GM12878 (cell line): ENCODE results near the gene NMNAT1. TPM values are rescaled to one million over a fixed set of nuclear protein-coding genes. Genes with fewer than 3 reads are reported as not detected.

Experiments used
- CHD2 ChIP-seq: IDR thresholded peaks from 2 replicates; pipeline ENCODE4 v1.6.1; 2011; ENCODE audit warnings: low read depth, low read length, improper control_type of control experiment, borderline replicate concordance
- DPF2 ChIP-seq: fragments of 450-650 bp; IDR thresholded peaks from 2 replicates; pipeline ENCODE4 v1.6.1; 2017; ENCODE audit warnings: mild to moderate bottlenecking
- FOXK2 ChIP-seq: fragments of 450-650 bp; IDR thresholded peaks from 2 replicates; pipeline ENCODE4 v1.6.1; 2017; ENCODE audit warnings: mild to moderate bottlenecking, moderate library complexity
- MAX ChIP-seq: IDR thresholded peaks from 2 replicates; pipeline ENCODE4 v1.6.1; 2012; ENCODE audit warnings: low read depth, low read length, improper control_type of control experiment
- MEF2A ChIP-seq: IDR thresholded peaks from 2 replicates; pipeline ENCODE4 v1.6.1; 2011; ENCODE audit warnings: low read depth, mild to moderate bottlenecking, low read length, moderate library complexity; ENCODE audit not compliant: insufficient read depth
- PML ChIP-seq: IDR thresholded peaks from 2 replicates; pipeline ENCODE4 v1.6.1; 2012; ENCODE audit warnings: low read length, inconsistent platforms
- POLR2AphosphoS2 ChIP-seq: IDR thresholded peaks from 2 replicates; pipeline ENCODE4 v1.6.1; 2011; ENCODE audit warnings: low read depth, mild to moderate bottlenecking, low read length, improper control_type of control experiment, moderate library complexity
- RAD51 ChIP-seq: fragments of 450-650 bp; IDR thresholded peaks from 2 replicates; pipeline ENCODE4 v1.6.1; 2016; ENCODE audit warnings: moderate library complexity, mild to moderate bottlenecking, inconsistent platforms
- RBBP5 ChIP-seq: fragments of 200-600 bp; sonication (generic); conservative IDR thresholded peaks from 2 replicates; pipeline ENCODE4 v1.6.1; 2016
- SREBF1 ChIP-seq: IDR thresholded peaks from 2 replicates; pipeline ENCODE4 v1.6.1; 2012; ENCODE audit warnings: mild to moderate bottlenecking, low read length
- ZBED1 ChIP-seq: IDR thresholded peaks from 2 replicates; pipeline ENCODE4 v1.6.1; 2016; ENCODE audit warnings: borderline replicate concordance
- polyA plus RNA-seq, 11 experiments: library from polyadenylated mRNA; depleted of rRNA in 4 of 11; unstranded in 6 of 11; stranded (reverse) in 5 of 11; fragments of >200 nt; fragmentation: Nextera tagmentation in 4 of 11; fragmentation: Illumina TruSeq in 1 of 11; extraction: Ambion mirVana in 4 of 11; extraction: Trizol in 1 of 11; gene quantifications; 1 replicate in 1 of 11; 2 replicates in 10 of 11; pipeline versions ENCODE4 v1.2.1 to v1.2.3, GENCODE V29; 2011 to 2016; ENCODE audit warnings: inconsistent platforms in 2 of 11, missing spikeins in 2 of 11, low read depth in 1 of 11
- total RNA-seq, 4 experiments: library from RNA; depleted of rRNA in 3 of 4; stranded (reverse); fragments of >200 nt in 3 of 4; fragmentation: Illumina TruSeq in 1 of 4; extraction: Trizol in 1 of 4; gene quantifications; 2 replicates each; pipeline versions ENCODE4 v1.2.1 to v1.2.3, GENCODE V29; 2013 to 2021
- TF ChIP-seq, protein P1 (sequence below): fragments of 450-650 bp; IDR thresholded peaks from 2 replicates; pipeline ENCODE4 v1.6.1; 2016; ENCODE audit warnings: mild to moderate bottlenecking, moderate library complexity, borderline replicate concordance

The NMNAT1 gene
- total and polyA plus RNA-seq, 10 of the 15 experiments (the other 5 are each of a cell fraction or from before 2014, with no cell fraction given), result 7.2 to 16.7 (median 11.7) TPM

DNA sequence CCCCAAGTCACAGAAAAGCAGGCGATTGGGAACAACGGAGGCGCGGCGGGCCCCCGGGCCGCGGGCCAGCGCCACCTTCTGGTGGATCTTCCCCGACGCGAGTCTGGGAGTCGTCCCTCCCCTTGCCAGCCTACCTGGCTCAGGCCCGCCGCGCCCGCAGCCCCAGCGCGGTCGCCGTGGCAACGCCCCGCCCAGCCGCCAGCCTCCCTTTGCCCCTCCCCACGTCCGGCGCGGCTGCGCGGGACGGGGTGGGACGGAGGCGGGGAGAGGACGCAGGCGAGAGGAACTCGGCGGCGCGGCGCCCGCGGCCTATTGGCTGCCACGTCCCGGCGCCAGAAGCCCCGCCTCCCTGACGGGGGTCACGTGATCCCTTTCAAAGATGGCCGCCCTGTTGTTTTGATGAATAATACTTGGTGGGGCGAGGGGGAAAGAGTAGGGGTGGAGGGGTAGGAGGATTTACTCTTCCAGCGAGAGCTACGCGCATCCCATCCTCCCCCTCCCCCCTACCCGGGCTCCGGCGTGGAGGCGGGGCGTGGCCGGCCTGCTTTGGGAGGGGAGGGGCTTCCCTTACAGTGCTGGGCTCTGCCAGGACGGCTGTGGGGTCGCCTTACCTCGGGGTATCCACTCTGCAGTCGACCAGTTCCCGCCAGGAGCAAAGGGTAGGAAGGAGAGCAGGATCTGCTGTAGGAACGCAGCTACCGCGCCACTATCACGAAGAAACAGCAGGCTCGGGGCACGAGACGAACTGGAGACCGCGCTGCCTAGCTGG lies 89.5 kb downstream of the NMNAT1 start, which contains the start of gene UBE4B (continued):
- TF ChIP-seq, protein P1, sequence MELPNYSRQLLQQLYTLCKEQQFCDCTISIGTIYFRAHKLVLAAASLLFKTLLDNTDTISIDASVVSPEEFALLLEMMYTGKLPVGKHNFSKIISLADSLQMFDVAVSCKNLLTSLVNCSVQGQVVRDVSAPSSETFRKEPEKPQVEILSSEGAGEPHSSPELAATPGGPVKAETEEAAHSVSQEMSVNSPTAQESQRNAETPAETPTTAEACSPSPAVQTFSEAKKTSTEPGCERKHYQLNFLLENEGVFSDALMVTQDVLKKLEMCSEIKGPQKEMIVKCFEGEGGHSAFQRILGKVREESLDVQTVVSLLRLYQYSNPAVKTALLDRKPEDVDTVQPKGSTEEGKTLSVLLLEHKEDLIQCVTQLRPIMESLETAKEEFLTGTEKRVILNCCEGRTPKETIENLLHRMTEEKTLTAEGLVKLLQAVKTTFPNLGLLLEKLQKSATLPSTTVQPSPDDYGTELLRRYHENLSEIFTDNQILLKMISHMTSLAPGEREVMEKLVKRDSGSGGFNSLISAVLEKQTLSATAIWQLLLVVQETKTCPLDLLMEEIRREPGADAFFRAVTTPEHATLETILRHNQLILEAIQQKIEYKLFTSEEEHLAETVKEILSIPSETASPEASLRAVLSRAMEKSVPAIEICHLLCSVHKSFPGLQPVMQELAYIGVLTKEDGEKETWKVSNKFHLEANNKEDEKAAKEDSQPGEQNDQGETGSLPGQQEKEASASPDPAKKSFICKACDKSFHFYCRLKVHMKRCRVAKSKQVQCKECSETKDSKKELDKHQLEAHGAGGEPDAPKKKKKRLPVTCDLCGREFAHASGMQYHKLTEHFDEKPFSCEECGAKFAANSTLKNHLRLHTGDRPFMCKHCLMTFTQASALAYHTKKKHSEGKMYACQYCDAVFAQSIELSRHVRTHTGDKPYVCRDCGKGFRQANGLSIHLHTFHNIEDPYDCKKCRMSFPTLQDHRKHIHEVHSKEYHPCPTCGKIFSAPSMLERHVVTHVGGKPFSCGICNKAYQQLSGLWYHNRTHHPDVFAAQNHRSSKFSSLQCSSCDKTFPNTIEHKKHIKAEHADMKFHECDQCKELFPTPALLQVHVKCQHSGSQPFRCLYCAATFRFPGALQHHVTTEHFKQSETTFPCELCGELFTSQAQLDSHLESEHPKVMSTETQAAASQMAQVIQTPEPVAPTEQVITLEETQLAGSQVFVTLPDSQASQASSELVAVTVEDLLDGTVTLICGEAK, result no peak
- TF ChIP-seq POLR2AphosphoS2 (no peak), RBBP5 (no peak), SREBF1 (no peak; the same call in 1 of the 2 replicates), PML (no peak), DPF2 (peak; percentile 67), ZBED1 (no peak), MEF2A (no peak), CHD2 (peak; percentile 60; the same call in 1 of the 2 replicates), RAD51 (peak; percentile 99), MAX (no peak; the same call in 1 of the 2 replicates), FOXK2 (peak; percentile 71)
- TF ChIP-seq, all 136 proteins: peak for 53
